Osteocyte (in vitro differentiated cells): Measurements from ENCODE around the gene MAPK8IP3. TPM values are rescaled to one million over a fixed set of nuclear protein-coding genes. Genes with fewer than 3 reads are reported as not detected.

ENCODE experiments used
- DNase-seq: peaks from one replicate; pipeline ENCODE4 v3.0.0; 2021; ENCODE audit warnings: mixed read lengths; ENCODE audit not compliant: unreplicated experiment; ENCODE audit errors: extremely low spot score
- H3K27ac Mint-ChIP-seq: one replicate; pipeline ENCODE4 v1.8.0; 2021; ENCODE audit warnings: mild to moderate bottlenecking, mixed read lengths; ENCODE audit not compliant: unreplicated experiment
- H3K27me3 Mint-ChIP-seq: one replicate; pipeline ENCODE4 v1.8.0; 2021; ENCODE audit warnings: mixed read lengths; ENCODE audit not compliant: unreplicated experiment
- H3K36me3 Mint-ChIP-seq: one replicate; pipeline ENCODE4 v1.8.0; 2021; ENCODE audit warnings: mixed read lengths; ENCODE audit not compliant: unreplicated experiment
- H3K4me1 Mint-ChIP-seq: one replicate; pipeline ENCODE4 v1.8.0; 2021; ENCODE audit warnings: mixed read lengths; ENCODE audit not compliant: unreplicated experiment
- H3K4me3 Mint-ChIP-seq: one replicate; pipeline ENCODE4 v1.8.0; 2021; ENCODE audit warnings: mild to moderate bottlenecking, moderate library complexity, mixed read lengths; ENCODE audit not compliant: unreplicated experiment
- H3K9me3 Mint-ChIP-seq: one replicate; pipeline ENCODE4 v1.8.0; 2021; ENCODE audit warnings: mixed read lengths; ENCODE audit not compliant: unreplicated experiment
- CTCF ChIP-seq: fragments of 200-600 bp; sonication (generic); IDR thresholded peaks from 2 replicates; pipeline ENCODE4 v1.5.0; 2021; ENCODE audit warnings: antibody characterized with exemption, mild to moderate bottlenecking, moderate library complexity
- total RNA-seq: library from RNA; stranded (reverse); gene quantifications from 2 replicates; pipeline ENCODE4 v1.2.1, GENCODE V29; 2021

Gene MAPK8IP3
- total RNA-seq, 1 donor from 2014 or later: 105 TPM

GRCh38 chr16:1740781-1741490 is 34.9 kb downstream of the MAPK8IP3 start:
- Mint-ChIP-seq H3K27ac (peak overlapping the region; percentile 23), H3K4me3 (no peak overlapping the region), H3K4me1 (peaks cover 15% of the 10 kb centered on the region), H3K9me3 (no peaks in the 10 kb centered on the region), H3K27me3 (no peaks in the 10 kb centered on the region), H3K36me3 (peaks cover 4% of the 10 kb centered on the region)
- no peak for DNase-seq
- TF ChIP-seq CTCF: no peak

- no peaks in the 10 kb centered on the region for H3K9me3 Mint-ChIP-seq
Observed at GRCh38 chr16:1741553-1742165, 35.7 kb downstream of the MAPK8IP3 start.

DNA sequence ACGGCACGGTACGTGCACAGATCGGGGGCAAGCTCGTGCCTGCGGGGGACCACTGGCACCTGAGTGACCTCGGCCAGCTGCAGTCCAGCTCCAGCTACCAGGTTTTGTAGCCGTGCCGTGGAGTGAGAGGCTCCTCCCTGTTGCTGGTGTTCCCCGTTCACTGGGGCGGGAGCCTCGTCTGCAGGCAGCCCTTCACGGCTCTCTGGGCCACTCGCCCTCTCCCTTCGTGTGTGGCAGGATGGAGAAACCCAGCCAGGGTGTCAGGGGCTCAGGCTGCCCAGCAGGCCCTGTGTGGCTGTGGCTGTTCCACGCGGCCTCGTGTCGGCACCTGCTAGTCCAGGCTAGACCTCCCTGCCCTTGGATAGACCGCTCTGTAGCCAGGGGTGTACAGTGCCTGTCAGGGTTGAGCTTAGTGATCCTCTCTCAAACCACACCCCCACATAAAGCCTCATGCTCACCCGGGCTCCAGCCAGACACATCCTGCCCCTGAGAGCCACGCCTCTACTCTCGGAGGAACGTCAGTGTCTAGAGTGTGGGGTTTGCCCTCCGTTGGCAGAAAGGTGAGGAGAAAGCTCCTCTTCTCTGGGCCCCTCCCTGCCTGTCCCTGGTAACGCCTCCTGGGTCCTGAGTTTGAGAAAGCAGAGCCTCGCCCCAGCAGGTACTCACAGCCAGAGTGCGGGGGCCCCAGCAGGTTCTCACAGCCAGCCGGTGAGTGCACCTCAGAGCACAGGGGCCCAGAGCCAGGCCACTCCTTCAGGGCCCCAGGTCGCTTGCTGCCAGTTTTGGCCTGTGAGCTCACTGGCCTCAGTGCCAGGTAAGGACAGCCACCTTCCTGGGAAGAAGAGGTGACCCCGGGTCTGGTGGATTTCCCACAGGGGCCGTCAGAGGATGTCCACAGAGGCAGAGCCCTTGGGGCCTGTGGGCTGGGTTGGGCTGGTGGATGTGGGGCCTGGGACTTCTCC is 37.7 kb downstream of the MAPK8IP3 start:
- Mint-ChIP-seq H3K27ac (peak overlapping the region; percentile 18), H3K9me3 (no peaks in the 10 kb centered on the region), H3K4me3 (no peak overlapping the region), H3K4me1 (peaks cover 31% of the 10 kb centered on the region), H3K27me3 (no peaks in the 10 kb centered on the region), H3K36me3 (peaks cover 4% of the 10 kb centered on the region)
- no peak for TF ChIP-seq CTCF
- DNase-seq: peak; percentile 80

More at GRCh38 chr16:1741553-1742165, 35.7 kb downstream of the MAPK8IP3 start:
- Mint-ChIP-seq H3K27ac (no peak overlapping the region), H3K27me3 (no peaks in the 10 kb centered on the region), H3K36me3 (peaks cover 4% of the 10 kb centered on the region), H3K4me3 (no peak overlapping the region), H3K4me1 (peaks cover 23% of the 10 kb centered on the region)
- no peak for TF ChIP-seq CTCF
- no peak for DNase-seq

DNA sequence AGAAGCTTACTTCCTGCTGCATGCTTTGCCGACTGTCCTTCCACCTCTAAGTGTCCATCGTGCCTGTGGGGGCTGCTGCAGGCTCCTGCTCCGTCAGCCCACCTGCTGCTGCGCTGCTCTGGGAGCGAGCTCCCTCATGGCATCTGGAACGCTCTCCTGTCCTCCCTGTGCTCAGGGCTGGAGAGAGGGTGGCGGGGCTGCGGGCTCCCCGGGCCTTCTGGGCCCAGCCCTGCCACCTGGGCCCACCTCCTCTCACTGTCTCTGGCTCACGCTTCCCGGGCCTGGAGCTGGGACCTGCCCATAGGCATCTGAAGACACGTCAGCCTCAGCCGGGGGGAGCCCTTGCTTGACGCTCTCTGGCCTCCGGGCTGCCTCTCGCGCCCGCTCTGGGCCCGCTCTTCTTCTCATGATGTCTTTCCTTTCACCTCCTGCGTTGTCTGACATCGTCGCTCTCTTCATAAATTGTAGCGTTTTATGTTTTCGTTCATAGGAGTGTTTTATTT is 38.4 kb downstream of the MAPK8IP3 start:
- no peak for DNase-seq
- Mint-ChIP-seq H3K4me1 (peaks cover 31% of the 10 kb centered on the region), H3K4me3 (no peak overlapping the region), H3K27ac (peak overlapping the region; percentile 18), H3K36me3 (peaks cover 4% of the 10 kb centered on the region), H3K9me3 (no peaks in the 10 kb centered on the region), H3K27me3 (no peaks in the 10 kb centered on the region)
- no peak for TF ChIP-seq CTCF
